Ascending aorta (tissue), 2 donors: ENCODE data around the gene SLC16A14. TPM values are rescaled to one million over a fixed set of nuclear protein-coding genes. Genes with fewer than 3 reads are reported as not detected.

Experiments used
- DNase-seq, 2 donors: peaks; one replicate each; pipeline ENCODE4 v3.0.0-alpha.2; 2019; ENCODE audit warnings: low spot score in 2 of 2
- H3K27ac ChIP-seq, 2 donors: fragments of 200-600 bp; sonication (generic); one replicate each; pipeline ENCODE4 v1.5.1; 2016 to 2017; ENCODE audit warnings: mild to moderate bottlenecking in 1 of 2
- H3K27me3 ChIP-seq: fragments of 200-600 bp; sonication (generic); one replicate; pipeline ENCODE4 v1.5.1; 2017
- H3K36me3 ChIP-seq, 2 donors: fragments of 200-600 bp; sonication (generic); one replicate each; pipeline ENCODE4 v1.5.1; 2016
- H3K4me1 ChIP-seq, 2 donors: fragments of 200-600 bp; sonication (generic); one replicate each; pipeline ENCODE4 v1.5.1; 2016 to 2017; ENCODE audit warnings: mild to moderate bottlenecking in 1 of 2
- H3K4me3 ChIP-seq, 2 donors: fragments of 200-600 bp; sonication (generic); one replicate each; pipeline ENCODE4 v1.5.1; 2016 to 2017; ENCODE audit warnings: mild to moderate bottlenecking in 1 of 2
- H3K9me3 ChIP-seq, 2 donors: fragments of 200-600 bp; sonication (generic); one replicate each; pipeline ENCODE4 v1.5.1; 2016
- intact Hi-C: fragments of 100-400 bp; cut with DNase I; formaldehyde crosslinking; loops from one replicate; pipeline ENCODE4 v1.15.1; 2023
- total RNA-seq: library from RNA; depleted of rRNA; stranded (reverse); fragments of >200 nt; gene quantifications from one replicate; pipeline ENCODE4 v1.1.0, GENCODE V29; 2016
- TF ChIP-seq, protein P1 (sequence below), 3 experiments: fragments of 200-600 bp in 2 of 3; fragments of 450-650 bp in 1 of 3; sonication (generic) in 2 of 3; IDR thresholded peaks; one replicate each; pipeline ENCODE4 v1.5.1; 2016 to 2019; ENCODE audit warnings: antibody characterized with exemption in 3 of 3, mild to moderate bottlenecking in 1 of 3, moderate library complexity in 1 of 3

Gene SLC16A14
- total RNA-seq, 1 donor from 2014 or later = 15.8 TPM

DNA sequence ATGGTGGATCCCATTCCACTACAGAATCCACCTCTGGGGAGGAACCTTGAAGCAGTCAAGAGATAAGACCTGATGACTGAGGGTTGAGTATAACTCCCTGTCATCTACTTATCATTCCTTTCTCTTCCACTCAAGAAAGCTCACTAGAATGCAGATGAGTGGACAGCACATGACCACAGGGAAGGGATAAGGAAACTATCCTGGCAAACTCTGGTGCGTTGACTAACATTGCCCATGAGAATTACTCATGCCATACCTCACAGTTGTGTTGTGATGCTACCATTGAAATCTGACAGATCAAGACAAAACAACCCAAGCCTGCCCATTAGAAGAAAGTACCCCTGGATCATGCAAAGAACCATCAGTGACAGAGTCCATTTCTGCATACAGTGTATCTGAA lies 26.5 kb downstream of the SLC16A14 start:
- Histone ChIP-seq H3K4me1 (no peaks in the 10 kb centered on the region), H3K9me3 (no peaks in the 10 kb centered on the region), H3K36me3 (peaks cover 0 to 10% of the 10 kb centered on the region in 2 donors), H3K4me3 (no peak overlapping the region), H3K27ac (no peak overlapping the region), H3K27me3 (no peaks in the 10 kb centered on the region)
- no peak for DNase-seq
- TF ChIP-seq, protein P1, sequence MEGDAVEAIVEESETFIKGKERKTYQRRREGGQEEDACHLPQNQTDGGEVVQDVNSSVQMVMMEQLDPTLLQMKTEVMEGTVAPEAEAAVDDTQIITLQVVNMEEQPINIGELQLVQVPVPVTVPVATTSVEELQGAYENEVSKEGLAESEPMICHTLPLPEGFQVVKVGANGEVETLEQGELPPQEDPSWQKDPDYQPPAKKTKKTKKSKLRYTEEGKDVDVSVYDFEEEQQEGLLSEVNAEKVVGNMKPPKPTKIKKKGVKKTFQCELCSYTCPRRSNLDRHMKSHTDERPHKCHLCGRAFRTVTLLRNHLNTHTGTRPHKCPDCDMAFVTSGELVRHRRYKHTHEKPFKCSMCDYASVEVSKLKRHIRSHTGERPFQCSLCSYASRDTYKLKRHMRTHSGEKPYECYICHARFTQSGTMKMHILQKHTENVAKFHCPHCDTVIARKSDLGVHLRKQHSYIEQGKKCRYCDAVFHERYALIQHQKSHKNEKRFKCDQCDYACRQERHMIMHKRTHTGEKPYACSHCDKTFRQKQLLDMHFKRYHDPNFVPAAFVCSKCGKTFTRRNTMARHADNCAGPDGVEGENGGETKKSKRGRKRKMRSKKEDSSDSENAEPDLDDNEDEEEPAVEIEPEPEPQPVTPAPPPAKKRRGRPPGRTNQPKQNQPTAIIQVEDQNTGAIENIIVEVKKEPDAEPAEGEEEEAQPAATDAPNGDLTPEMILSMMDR (IDR thresholded peaks at IDR 0.05) = no peak
- intact Hi-C loops = no loop called here

DNA sequence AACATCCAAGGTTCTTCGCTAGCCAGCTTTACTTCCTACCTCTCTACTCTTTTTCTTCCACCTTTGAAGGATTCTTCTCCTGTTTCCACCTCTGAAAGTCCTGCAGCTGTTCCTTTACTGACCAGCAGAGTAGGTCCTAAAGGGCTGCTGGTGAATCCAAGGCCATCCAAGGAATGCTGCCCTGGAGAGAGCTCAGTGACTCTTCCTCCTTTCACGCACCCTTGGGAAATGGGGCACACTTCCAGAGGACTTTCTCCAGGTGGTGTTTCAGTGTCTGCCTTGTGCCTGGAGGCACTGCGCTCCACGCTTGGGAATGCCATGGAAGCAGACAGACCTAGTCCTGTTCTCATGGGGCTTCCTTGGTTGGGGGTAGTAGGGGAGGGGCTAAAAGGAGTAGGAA lies 45.4 kb downstream of the SLC16A14 start:
- H3K36me3 ChIP-seq = no peaks in the 10 kb centered on the region
- no peaks in the 10 kb centered on the region for H3K4me1 ChIP-seq
- TF ChIP-seq, protein P1 (IDR thresholded peaks at IDR 0.05) = no peak
- H3K9me3 ChIP-seq = no peaks in the 10 kb centered on the region
- no peak for DNase-seq
- H3K27me3 ChIP-seq = no peaks in the 10 kb centered on the region
- intact Hi-C loops = no loop called here
- H3K4me3 ChIP-seq = no peak overlapping the region
- H3K27ac ChIP-seq = no peak overlapping the region

DNA sequence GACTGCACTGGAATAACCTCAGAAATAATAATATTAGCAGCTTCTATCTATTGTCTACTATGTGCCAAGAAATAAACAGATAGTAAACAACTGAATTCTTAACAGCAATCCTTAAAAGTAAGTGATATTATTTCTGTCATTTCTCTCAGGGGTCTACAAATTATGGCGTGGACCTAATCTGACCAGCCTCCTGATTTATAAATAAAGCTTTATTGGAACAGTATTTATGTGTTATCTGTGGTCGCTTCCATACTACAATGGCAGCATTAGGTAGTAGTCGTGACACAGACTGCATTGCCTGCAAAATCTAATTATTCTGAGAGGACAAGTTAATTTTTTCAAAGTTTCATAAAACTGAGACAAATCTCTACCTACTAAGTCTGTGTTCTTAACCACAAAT lies 49.0 kb downstream of the SLC16A14 start:
- intact Hi-C loops = no loop called here

DNA sequence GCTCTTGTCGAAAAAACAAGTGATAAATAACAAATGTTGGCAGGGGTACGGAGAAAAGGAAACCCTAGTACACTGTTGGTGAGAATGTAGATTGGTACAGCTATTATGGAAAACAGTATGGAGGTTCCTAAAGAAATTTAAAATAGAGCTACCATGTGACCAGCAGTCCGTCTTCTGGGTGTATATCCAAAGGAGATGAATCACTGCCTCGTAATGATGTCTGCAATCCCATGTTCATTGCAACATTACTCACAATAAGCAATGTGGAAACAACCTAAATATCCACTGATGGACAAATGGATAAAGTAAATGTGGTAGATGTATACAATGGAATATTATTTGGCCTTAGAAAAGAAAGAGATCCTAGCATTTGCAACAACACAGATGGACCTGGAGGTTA lies 50.6 kb downstream of the SLC16A14 start:
- no peak overlapping the region for H3K27ac ChIP-seq
- intact Hi-C loops = no loop called here
- TF ChIP-seq, protein P1 (IDR thresholded peaks at IDR 0.05) = no peak
- H3K9me3 ChIP-seq = no peaks in the 10 kb centered on the region
- H3K4me1 ChIP-seq = no peaks in the 10 kb centered on the region
- H3K36me3 ChIP-seq = no peaks in the 10 kb centered on the region
- H3K4me3 ChIP-seq = no peak overlapping the region
- H3K27me3 ChIP-seq = no peaks in the 10 kb centered on the region
- no peak for DNase-seq

More for the DNA sequence above, 49.0 kb downstream of the SLC16A14 start:
- no peak overlapping the region for H3K27ac ChIP-seq
- DNase-seq = no peak
- TF ChIP-seq, protein P1 (IDR thresholded peaks at IDR 0.05) = no peak
- no peaks in the 10 kb centered on the region for H3K27me3 ChIP-seq
- H3K4me1 ChIP-seq = no peaks in the 10 kb centered on the region
- H3K4me3 ChIP-seq = no peak overlapping the region
- no peaks in the 10 kb centered on the region for H3K36me3 ChIP-seq
- no peaks in the 10 kb centered on the region for H3K9me3 ChIP-seq

DNA sequence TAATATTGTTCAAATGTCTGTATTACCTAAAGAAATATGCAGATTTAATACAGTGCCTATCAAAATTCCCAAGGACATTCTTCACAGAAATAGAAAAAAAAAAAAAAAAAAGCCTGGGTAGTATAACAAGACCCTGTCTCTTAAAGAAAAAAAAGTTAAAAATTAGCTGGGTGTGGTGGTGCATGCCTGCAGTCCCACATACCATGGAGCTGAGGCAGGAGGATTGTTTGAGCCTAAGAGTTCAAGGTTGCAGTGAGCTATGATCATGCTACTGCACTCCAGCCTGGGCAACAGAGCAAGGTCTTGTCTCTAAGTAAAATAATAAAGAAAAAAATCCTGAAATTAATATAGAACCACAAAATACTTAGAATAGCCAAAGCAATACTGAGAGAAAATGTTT lies 51.9 kb downstream of the SLC16A14 start:
- intact Hi-C loops = no loop called here
- Histone ChIP-seq H3K27me3 (no peaks in the 10 kb centered on the region), H3K9me3 (no peaks in the 10 kb centered on the region), H3K27ac (no peak overlapping the region), H3K4me3 (no peak overlapping the region), H3K36me3 (no peaks in the 10 kb centered on the region), H3K4me1 (no peaks in the 10 kb centered on the region)
- no peak for DNase-seq
- TF ChIP-seq, protein P1 (IDR thresholded peaks at IDR 0.05) = no peak

DNA sequence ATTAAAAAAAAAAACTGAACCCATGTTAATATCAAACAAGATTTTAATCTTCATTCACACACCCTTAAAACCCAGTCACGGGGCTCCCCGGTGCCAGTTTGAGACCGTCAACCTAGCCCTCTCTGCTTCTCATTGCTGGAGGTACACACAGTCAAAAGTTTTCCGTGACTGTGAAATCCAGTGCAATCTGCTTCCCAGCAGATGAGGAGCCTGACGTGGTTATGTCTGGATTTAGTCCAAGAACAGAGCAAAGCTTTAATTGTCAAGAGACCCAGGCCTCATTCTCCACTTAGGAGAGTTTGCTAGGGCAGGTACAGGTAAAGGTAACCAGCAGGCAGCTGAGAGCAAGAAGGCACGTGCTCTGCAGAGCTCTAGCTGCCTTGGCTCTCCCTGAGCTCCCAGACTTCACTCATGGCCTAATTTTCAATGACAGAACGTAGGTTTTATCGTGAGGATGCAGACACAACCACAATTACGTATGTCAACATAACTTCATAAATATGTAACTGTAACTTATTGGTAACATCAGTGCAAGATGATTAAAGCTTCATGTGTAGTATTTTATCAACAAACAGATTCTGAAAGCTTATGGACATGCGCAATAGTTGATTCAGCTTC lies 56.3 kb downstream of the SLC16A14 start:
- Histone ChIP-seq H3K27ac (no peak overlapping the region), H3K27me3 (no peaks in the 10 kb centered on the region), H3K4me3 (no peak overlapping the region), H3K36me3 (no peaks in the 10 kb centered on the region), H3K9me3 (no peaks in the 10 kb centered on the region), H3K4me1 (no peaks in the 10 kb centered on the region)
- intact Hi-C loops = no loop called here
- no peak for DNase-seq
- TF ChIP-seq, protein P1 (IDR thresholded peaks at IDR 0.05) = no peak
